Kidney epithelial cell (primary cell): Measurements from ENCODE around the gene VPS13D. TPM values are rescaled to one million over a fixed set of nuclear protein-coding genes. Genes with fewer than 3 reads are reported as not detected.

Experiments
- DNase-seq: peaks from one replicate; pipeline ENCODE4 v3.0.0-alpha.2; 2010; ENCODE audit warnings: low read depth
- H3K27me3 ChIP-seq: 2 replicates; pipeline ENCODE4 v1.6.0; 2011; ENCODE audit warnings: low read length; ENCODE audit not compliant: control insufficient read depth, insufficient read depth
- H3K36me3 ChIP-seq: 2 replicates; pipeline ENCODE4 v1.5.1; 2011; ENCODE audit warnings: low read length; ENCODE audit not compliant: control insufficient read depth, insufficient read depth
- H3K4me3 ChIP-seq: 2 replicates; pipeline ENCODE4 v1.5.1; 2011; ENCODE audit warnings: low read depth, mild to moderate bottlenecking, control low read depth, low read length
- total RNA-seq: library from RNA; depleted of rRNA; stranded (reverse); fragments of >200 nt; gene quantifications from 2 replicates; pipeline ENCODE4 v1.2.3, GENCODE V29; 2015
- TF ChIP-seq, protein P1 (sequence below): IDR thresholded peaks from 2 replicates; pipeline ENCODE4 v1.5.1; 2011; ENCODE audit warnings: mild to moderate bottlenecking, moderate library complexity, low read length, control low read depth, inconsistent platforms; ENCODE audit not compliant: insufficient read depth, poor library complexity, severe bottlenecking

VPS13D gene
- total RNA-seq, 1 donor from 2014 or later, result 22.2 TPM

DNA sequence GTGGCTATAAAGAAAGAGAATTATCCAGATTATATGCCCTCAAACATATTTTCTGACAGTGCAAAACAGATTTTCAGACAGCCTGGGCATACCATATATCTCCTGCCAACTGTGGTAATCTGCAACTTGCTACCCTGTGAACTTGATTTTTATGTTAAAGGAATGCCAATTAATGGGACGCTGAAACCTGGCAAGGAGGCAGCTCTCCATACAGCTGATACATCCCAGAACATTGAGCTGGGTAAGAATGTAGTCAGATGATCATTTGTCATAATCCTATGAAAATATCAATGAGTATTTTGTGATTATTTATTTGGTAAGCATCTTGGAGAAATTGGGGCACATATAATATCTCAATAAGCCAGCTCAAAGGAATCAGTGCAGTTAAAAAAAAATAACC is 124.2 kb downstream of the VPS13D start:
- Histone ChIP-seq H3K4me3 (no peak overlapping the region), H3K36me3 (no peaks in the 10 kb centered on the region), H3K27me3 (no peaks in the 10 kb centered on the region)
- no peak for DNase-seq
- TF ChIP-seq, protein P1, sequence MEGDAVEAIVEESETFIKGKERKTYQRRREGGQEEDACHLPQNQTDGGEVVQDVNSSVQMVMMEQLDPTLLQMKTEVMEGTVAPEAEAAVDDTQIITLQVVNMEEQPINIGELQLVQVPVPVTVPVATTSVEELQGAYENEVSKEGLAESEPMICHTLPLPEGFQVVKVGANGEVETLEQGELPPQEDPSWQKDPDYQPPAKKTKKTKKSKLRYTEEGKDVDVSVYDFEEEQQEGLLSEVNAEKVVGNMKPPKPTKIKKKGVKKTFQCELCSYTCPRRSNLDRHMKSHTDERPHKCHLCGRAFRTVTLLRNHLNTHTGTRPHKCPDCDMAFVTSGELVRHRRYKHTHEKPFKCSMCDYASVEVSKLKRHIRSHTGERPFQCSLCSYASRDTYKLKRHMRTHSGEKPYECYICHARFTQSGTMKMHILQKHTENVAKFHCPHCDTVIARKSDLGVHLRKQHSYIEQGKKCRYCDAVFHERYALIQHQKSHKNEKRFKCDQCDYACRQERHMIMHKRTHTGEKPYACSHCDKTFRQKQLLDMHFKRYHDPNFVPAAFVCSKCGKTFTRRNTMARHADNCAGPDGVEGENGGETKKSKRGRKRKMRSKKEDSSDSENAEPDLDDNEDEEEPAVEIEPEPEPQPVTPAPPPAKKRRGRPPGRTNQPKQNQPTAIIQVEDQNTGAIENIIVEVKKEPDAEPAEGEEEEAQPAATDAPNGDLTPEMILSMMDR, result no peak

DNA sequence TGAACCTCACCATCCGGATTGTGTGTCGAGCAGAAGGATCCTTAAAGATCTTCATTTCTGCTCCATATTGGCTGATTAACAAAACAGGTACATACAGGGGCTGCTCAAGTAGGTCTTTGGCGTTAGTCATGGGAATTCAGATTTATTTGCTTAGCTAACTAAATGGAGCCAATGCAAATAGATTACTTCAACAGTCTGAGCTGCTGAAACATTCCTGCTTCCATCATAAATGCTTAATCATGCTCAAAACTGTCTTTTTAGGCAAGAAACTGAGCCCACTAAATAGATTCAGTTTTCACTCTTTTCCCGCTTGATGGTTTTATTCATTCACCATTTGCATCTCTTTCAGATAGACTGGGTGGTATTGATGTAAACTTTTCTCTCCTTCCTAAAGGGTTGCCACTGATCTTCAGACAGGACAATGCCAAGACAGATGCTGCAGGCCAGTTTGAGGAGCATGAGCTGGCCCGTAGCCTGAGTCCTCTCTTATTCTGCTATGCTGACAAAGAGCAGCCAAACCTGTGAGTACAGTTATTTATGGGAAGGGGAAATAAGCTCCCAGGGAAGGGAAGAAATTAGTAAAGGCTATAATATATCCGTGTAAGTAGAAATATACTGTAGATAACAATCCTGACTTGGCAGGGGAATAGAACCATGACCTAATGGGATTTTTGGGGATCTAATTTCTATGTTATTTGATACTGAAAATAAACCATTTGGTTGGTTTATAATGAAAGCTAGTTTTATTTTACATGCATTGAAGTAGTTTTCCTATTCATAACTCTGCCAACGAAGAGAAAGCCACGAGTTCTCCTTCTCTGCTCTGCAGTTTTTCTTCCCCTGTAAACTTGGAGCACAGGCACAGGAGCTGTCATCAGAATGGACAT is 126.4 kb downstream of the VPS13D start:
- no peaks in the 10 kb centered on the region for H3K36me3 ChIP-seq
- TF ChIP-seq, protein P1, result no peak
- H3K4me3 ChIP-seq, result no peak overlapping the region
- DNase-seq, result no peak
- no peaks in the 10 kb centered on the region for H3K27me3 ChIP-seq

DNA sequence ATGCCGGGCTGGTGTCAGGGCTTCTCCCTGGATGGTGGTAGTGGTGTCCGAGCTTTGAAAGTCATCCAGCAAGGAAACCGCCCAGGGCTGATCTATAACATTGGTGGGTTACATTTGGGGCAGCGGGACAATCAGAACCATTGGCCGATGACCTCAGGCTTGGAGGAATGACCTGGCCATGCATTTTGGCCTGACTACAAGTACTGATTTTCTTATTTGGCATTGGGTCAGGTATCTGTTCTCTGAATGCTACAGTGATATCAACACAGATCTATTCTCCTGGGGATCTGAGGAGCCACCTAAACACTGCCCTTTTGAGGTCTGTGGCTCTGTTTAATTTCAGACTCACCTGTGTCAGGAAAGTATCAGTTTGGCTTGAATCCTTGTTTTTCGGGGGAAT is 128.7 kb downstream of the VPS13D start:
- no peaks in the 10 kb centered on the region for H3K27me3 ChIP-seq
- H3K36me3 ChIP-seq, result no peaks in the 10 kb centered on the region
- TF ChIP-seq, protein P1, result no peak
- H3K4me3 ChIP-seq, result no peak overlapping the region
- no peak for DNase-seq

DNA sequence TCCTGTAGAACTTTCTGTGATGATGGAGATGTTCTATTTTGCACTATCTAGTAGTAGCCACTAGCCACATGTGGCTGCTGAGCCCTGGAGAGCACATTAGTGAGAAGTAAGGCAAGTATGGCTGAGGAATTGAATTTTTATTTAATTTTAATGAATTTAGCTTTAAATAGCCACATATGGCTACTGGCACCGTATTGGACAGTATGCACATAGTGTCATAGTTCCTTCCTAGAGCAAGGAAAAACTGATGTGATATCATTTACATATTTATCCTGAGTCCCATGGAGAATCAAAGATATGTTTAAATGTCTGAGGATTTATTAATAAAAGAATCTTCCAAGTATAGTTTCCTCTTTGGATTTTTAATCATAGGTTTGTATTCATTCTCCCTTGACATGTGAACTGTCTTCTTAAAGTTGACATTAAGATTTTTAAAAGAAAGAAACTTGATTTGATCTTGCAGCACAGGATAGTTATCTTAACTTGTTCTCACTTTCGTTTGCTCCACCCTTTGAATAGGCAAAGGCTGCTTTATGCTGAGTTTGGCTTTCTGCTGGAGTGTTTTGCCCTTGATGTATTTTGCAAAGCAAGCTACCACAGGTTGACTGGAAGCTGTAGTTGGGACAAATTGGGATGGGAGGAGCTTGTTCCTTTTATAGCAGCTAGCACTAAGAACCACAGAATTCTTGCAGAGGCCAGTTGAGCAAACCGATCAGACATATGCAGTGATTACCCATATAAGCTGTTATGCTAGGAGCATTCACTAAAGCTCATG is 129.7 kb downstream of the VPS13D start:
- Histone ChIP-seq H3K4me3 (no peak overlapping the region), H3K36me3 (no peaks in the 10 kb centered on the region), H3K27me3 (no peaks in the 10 kb centered on the region)
- DNase-seq, result no peak
- TF ChIP-seq, protein P1, result no peak

DNA sequence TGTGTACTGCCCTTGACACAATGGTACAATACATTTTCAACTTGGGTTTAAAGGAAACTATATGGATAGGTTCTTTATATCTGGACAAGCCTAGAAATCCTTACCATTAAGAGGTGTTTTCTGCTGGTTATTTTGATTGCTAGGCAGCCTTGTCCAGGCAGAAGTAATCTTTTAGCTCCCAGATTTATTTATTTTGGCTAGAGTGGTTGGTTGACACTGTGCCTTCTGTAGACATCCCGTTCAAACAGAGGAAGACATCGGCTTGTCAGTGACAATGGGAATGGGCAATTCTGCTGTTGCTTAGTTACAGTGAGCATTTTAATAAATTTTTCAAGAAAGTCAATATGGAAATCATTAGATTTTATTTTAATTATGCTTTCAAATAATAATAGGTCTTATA is 138.8 kb downstream of the VPS13D start:
- H3K36me3 ChIP-seq, result no peaks in the 10 kb centered on the region
- no peaks in the 10 kb centered on the region for H3K27me3 ChIP-seq
- TF ChIP-seq, protein P1, result no peak
- no peak for DNase-seq
- H3K4me3 ChIP-seq, result no peak overlapping the region

DNA sequence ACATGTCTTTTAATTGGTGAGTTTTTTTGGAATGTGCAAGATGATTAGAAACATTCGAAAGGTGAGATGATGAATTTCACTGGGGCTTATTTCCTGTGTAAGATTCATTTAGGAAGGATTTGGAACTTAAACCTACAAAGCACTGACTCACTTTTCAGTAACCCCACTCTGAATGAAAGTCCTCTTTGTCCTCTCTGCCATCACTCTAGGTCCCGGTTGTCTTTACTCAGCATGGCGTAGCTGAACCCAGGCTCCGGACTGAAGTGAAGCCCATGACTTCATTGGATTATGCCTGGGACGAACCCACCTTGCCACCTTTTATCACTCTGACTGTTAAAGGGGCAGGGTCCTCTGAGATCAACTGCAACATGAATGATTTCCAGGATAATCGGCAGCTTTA is 139.4 kb downstream of the VPS13D start:
- no peaks in the 10 kb centered on the region for H3K36me3 ChIP-seq
- H3K27me3 ChIP-seq, result no peaks in the 10 kb centered on the region
- H3K4me3 ChIP-seq, result no peak overlapping the region
- TF ChIP-seq, protein P1, result no peak
- no peak for DNase-seq
